Liver (tissue), 9 donors: ENCODE data around the gene PTPRC. TPM values are rescaled to one million over a fixed set of nuclear protein-coding genes. Genes with fewer than 3 reads are reported as not detected.

Source experiments
- DNase-seq: peaks from one replicate; pipeline ENCODE4 v3.0.0-alpha.2; 2017; ENCODE audit warnings: low spot score
- H3K27ac ChIP-seq, 2 donors: one replicate each; pipeline ENCODE4 v1.7.0; 2013; ENCODE audit warnings: inconsistent platforms in 2 of 2, low read length in 2 of 2, control low read depth in 1 of 2, low read depth in 1 of 2, mild to moderate bottlenecking in 1 of 2
- H3K27me3 ChIP-seq, 4 donors: one replicate each; pipeline versions ENCODE4 v1.6.1 to v1.7.0; 2013; ENCODE audit warnings: low read length in 3 of 4, inconsistent platforms in 1 of 4, mild to moderate bottlenecking in 1 of 4, moderate library complexity in 1 of 4; ENCODE audit not compliant: control insufficient read depth in 4 of 4, insufficient read depth in 4 of 4
- H3K36me3 ChIP-seq, 4 donors: one replicate each; pipeline versions ENCODE4 v1.6.1 to v1.7.0; 2013; ENCODE audit warnings: low read length in 3 of 4, mild to moderate bottlenecking in 3 of 4, low read depth in 1 of 4, moderate library complexity in 1 of 4; ENCODE audit not compliant: control insufficient read depth in 4 of 4, insufficient read depth in 3 of 4
- H3K4me1 ChIP-seq, 4 donors: one replicate each; pipeline versions ENCODE4 v1.6.1 to v1.7.0; 2013; ENCODE audit warnings: low read length in 3 of 4, mild to moderate bottlenecking in 3 of 4, moderate library complexity in 1 of 4; ENCODE audit not compliant: control insufficient read depth in 4 of 4, insufficient read depth in 4 of 4
- H3K4me3 ChIP-seq, 3 donors: one replicate each; pipeline versions ENCODE4 v1.6.1 to v1.7.0; 2013; ENCODE audit warnings: low read length in 3 of 3, control low read depth in 1 of 3, low read depth in 1 of 3, mild to moderate bottlenecking in 1 of 3
- H3K9ac ChIP-seq, 2 donors: one replicate each; pipeline ENCODE4 v1.7.0; 2013; ENCODE audit warnings: low read length in 2 of 2, mild to moderate bottlenecking in 2 of 2, moderate library complexity in 2 of 2, control low read depth in 1 of 2, low read depth in 1 of 2
- H3K9me3 ChIP-seq, 4 donors: one replicate each; pipeline versions ENCODE4 v1.6.1 to v1.7.0; 2013; ENCODE audit warnings: low read length in 3 of 4; ENCODE audit not compliant: control insufficient read depth in 4 of 4
- EGR1 ChIP-seq, 2 donors: IDR thresholded peaks; 2 replicates each; pipeline ENCODE4 v1.6.1; 2016 to 2018; ENCODE audit warnings: antibody characterized with exemption in 2 of 2, low read depth in 2 of 2
- FOXA1 ChIP-seq: IDR thresholded peaks from 2 replicates; pipeline ENCODE4 v1.6.1; 2016; ENCODE audit warnings: antibody characterized with exemption
- FOXA2 ChIP-seq: IDR thresholded peaks from 2 replicates; pipeline ENCODE4 v1.6.1; 2016; ENCODE audit warnings: antibody characterized with exemption
- GABPA ChIP-seq, 2 donors: IDR thresholded peaks in 1 of 2; conservative IDR thresholded peaks in 1 of 2; 2 replicates each; pipeline ENCODE4 v1.6.1; 2016; ENCODE audit warnings: antibody characterized with exemption in 2 of 2, mild to moderate bottlenecking in 1 of 2, moderate library complexity in 1 of 2
- HNF4A ChIP-seq, 2 donors: conservative IDR thresholded peaks; 2 replicates each; pipeline ENCODE4 v1.6.1; 2016; ENCODE audit warnings: antibody characterized with exemption in 2 of 2, mild to moderate bottlenecking in 2 of 2
- HNF4G ChIP-seq: IDR thresholded peaks from 2 replicates; pipeline ENCODE4 v1.6.1; 2016; ENCODE audit warnings: antibody characterized with exemption
- JUND ChIP-seq, 2 donors: IDR thresholded peaks; 2 replicates each; pipeline ENCODE4 v1.6.1; 2016; ENCODE audit warnings: antibody characterized with exemption in 2 of 2
- MAX ChIP-seq: IDR thresholded peaks from 2 replicates; pipeline ENCODE4 v1.6.1; 2016; ENCODE audit warnings: antibody characterized with exemption
- RXRA ChIP-seq, 2 donors: IDR thresholded peaks; 2 replicates each; pipeline ENCODE4 v1.6.1; 2017 to 2018; ENCODE audit warnings: antibody characterized with exemption in 2 of 2, mild to moderate bottlenecking in 1 of 2
- TAF1 ChIP-seq: conservative IDR thresholded peaks from 2 replicates; pipeline ENCODE4 v1.6.1; 2016; ENCODE audit warnings: antibody characterized with exemption, mild to moderate bottlenecking
- YY1 ChIP-seq: IDR thresholded peaks from 2 replicates; pipeline ENCODE4 v1.6.1; 2016; ENCODE audit warnings: antibody characterized with exemption, mild to moderate bottlenecking
- WGBS: extraction: QIAGEN DNeasy Blood & Tissue Kit; methylation state at CpG from one replicate; pipeline ENCODE4 v1.1.7; 2013; 5-methylcytosine and 5-hydroxymethylcytosine counted together
- polyA plus RNA-seq, 2 donors: library from polyadenylated mRNA; stranded (reverse) in 1 of 2; unstranded in 1 of 2; fragments of 200-250 nt in 1 of 2; fragments of >200 nt in 1 of 2; fragmentation: Nextera tagmentation in 1 of 2; extraction: Ambion mirVana in 1 of 2; gene quantifications; one replicate each; pipeline versions ENCODE4 v1.2.1 to v1.2.3, GENCODE V29; 2013 to 2015
- total RNA-seq, 2 donors: library from RNA; depleted of rRNA; stranded (reverse); fragments of >200 nt; gene quantifications; one replicate each; pipeline ENCODE4 v1.2.3, GENCODE V29; 2014
- TF ChIP-seq, protein P1 (sequence below): fragments of 150-350 bp; IDR thresholded peaks from 2 replicates; pipeline ENCODE4 v1.5.1; 2017; ENCODE audit warnings: improper control_type of control experiment, low read depth, low read length; ENCODE audit not compliant: missing input control
- TF ChIP-seq, protein P2 (sequence below): IDR thresholded peaks from 2 replicates; pipeline ENCODE4 v1.6.1; 2016; ENCODE audit warnings: antibody characterized with exemption
- TF ChIP-seq, protein P3 (sequence below): IDR thresholded peaks from 2 replicates; pipeline ENCODE4 v1.6.1; 2016; ENCODE audit warnings: antibody characterized with exemption, mild to moderate bottlenecking
- donor health status: healthy.
- donor health status: healthy.
- donor health status: healthy.
- donor health status: healthy.
- donor health status: healthy.

Gene PTPRC
- total and polyA plus RNA-seq, 4 donors: 5.8 to 34.1 (median 16.2) TPM

DNA sequence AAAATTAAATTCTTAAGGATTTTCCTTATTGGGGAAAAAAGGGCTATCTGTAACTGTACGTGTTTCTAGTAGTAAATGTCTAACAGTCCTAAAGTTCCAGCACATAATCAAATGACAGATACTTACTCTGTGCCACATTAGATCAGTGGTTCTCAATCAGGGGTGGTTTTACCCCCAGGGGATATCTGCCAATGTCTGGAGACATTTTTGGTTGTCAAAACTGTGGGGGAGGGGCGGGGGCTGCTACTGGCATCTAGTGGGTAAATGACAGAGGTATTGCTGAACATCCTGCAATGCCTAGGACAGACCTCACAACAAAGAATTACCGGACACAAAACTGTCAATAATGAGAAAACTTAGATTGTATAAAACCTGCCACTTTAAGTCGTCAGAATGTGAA lies 33.4 kb upstream of the PTPRC start (continued):
- TF ChIP-seq, protein P1, sequence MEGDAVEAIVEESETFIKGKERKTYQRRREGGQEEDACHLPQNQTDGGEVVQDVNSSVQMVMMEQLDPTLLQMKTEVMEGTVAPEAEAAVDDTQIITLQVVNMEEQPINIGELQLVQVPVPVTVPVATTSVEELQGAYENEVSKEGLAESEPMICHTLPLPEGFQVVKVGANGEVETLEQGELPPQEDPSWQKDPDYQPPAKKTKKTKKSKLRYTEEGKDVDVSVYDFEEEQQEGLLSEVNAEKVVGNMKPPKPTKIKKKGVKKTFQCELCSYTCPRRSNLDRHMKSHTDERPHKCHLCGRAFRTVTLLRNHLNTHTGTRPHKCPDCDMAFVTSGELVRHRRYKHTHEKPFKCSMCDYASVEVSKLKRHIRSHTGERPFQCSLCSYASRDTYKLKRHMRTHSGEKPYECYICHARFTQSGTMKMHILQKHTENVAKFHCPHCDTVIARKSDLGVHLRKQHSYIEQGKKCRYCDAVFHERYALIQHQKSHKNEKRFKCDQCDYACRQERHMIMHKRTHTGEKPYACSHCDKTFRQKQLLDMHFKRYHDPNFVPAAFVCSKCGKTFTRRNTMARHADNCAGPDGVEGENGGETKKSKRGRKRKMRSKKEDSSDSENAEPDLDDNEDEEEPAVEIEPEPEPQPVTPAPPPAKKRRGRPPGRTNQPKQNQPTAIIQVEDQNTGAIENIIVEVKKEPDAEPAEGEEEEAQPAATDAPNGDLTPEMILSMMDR: no peak
- TF ChIP-seq GABPA (IDR thresholded peaks at IDR 0.05 in 1 of 2, conservative IDR thresholded peaks at IDR 0.05 in 1 of 2) (no peak), JUND (IDR thresholded peaks at IDR 0.05) (no peak), FOXA1 (no peak), EGR1 (IDR thresholded peaks at IDR 0.05; ENCODE audit: low read depth in 2 of 2) (no peak)

DNA sequence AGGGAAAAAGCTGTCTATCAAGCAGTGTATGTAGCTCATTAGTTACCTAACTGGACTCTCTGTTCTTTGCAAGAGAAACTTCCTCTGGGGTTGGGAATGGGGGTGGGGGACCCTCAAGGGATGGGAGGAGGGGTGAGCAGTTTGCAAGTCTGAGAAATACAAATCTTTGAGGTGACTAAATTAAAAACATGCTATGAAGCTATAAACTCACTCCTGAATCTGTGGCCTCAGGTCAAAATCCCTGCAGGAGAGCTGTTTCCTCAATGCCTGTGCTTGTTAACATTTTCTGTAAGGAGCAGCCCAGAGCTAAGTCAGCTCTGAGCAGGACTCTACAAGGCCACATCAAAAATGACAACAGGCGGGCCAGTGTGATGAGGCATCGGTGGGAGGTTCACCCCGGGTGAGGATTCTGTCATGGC lies 32.8 kb upstream of the PTPRC start:
- WGBS: 90% methylated on average over 3 of the region's 3 CpGs
- H3K27ac ChIP-seq: no peak overlapping the region
- TF ChIP-seq HNF4G (no peak), JUND (IDR thresholded peaks at IDR 0.05) (no peak)

GRCh38 chr1:198607714-198608113 lies 31.1 kb upstream of the PTPRC start:
- no peaks in the 10 kb centered on the region for H3K4me1 ChIP-seq
- no peaks in the 10 kb centered on the region for H3K36me3 ChIP-seq
- H3K27ac ChIP-seq: no peak overlapping the region
- no peak overlapping the region for H3K9ac ChIP-seq
- DNase-seq: no peak
- no peaks in the 10 kb centered on the region for H3K9me3 ChIP-seq
- peaks cover 0 to 2% (median 0%) of the 10 kb centered on the region in 4 donors for H3K27me3 ChIP-seq
- WGBS: 62% methylated on average over 2 of the region's 2 CpGs
- no peak overlapping the region for H3K4me3 ChIP-seq
- no peak for TF ChIP-seq HNF4A (conservative IDR thresholded peaks at IDR 0.05)
- TF ChIP-seq, protein P2, sequence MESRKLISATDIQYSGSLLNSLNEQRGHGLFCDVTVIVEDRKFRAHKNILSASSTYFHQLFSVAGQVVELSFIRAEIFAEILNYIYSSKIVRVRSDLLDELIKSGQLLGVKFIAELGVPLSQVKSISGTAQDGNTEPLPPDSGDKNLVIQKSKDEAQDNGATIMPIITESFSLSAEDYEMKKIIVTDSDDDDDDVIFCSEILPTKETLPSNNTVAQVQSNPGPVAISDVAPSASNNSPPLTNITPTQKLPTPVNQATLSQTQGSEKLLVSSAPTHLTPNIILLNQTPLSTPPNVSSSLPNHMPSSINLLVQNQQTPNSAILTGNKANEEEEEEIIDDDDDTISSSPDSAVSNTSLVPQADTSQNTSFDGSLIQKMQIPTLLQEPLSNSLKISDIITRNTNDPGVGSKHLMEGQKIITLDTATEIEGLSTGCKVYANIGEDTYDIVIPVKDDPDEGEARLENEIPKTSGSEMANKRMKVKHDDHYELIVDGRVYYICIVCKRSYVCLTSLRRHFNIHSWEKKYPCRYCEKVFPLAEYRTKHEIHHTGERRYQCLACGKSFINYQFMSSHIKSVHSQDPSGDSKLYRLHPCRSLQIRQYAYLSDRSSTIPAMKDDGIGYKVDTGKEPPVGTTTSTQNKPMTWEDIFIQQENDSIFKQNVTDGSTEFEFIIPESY: no peak

More for the DNA sequence above, 32.8 kb upstream of the PTPRC start:
- no peaks in the 10 kb centered on the region for H3K36me3 ChIP-seq
- no peak overlapping the region for H3K4me3 ChIP-seq
- H3K9me3 ChIP-seq: no peaks in the 10 kb centered on the region
- peaks cover 0 to 2% (median 0%) of the 10 kb centered on the region in 4 donors for H3K27me3 ChIP-seq
- peaks cover 0 to 4% (median 0%) of the 10 kb centered on the region in 4 donors for H3K4me1 ChIP-seq
- no peak overlapping the region for H3K9ac ChIP-seq
- no peak for DNase-seq

DNA sequence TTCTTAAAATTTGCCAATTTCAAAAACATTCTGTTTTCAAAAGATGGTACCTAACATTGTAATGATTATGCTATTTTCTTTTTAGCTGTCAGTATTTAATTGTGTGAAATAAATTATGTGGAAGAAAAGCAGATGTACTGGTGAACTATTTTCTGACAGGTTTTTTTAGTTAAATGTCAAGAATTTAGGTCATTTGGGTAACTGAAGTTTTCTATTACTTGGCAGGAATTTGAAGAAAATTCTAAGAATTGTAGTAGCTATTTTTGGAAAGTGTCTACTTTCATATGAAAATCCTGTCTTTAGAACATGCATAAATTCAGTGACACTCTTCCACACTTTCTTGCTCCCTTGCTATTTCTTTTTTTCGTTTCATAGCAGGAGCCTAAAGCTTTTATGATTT lies 28.5 kb upstream of the PTPRC start:
- H3K27ac ChIP-seq: no peak overlapping the region
- TF ChIP-seq, protein P3, sequence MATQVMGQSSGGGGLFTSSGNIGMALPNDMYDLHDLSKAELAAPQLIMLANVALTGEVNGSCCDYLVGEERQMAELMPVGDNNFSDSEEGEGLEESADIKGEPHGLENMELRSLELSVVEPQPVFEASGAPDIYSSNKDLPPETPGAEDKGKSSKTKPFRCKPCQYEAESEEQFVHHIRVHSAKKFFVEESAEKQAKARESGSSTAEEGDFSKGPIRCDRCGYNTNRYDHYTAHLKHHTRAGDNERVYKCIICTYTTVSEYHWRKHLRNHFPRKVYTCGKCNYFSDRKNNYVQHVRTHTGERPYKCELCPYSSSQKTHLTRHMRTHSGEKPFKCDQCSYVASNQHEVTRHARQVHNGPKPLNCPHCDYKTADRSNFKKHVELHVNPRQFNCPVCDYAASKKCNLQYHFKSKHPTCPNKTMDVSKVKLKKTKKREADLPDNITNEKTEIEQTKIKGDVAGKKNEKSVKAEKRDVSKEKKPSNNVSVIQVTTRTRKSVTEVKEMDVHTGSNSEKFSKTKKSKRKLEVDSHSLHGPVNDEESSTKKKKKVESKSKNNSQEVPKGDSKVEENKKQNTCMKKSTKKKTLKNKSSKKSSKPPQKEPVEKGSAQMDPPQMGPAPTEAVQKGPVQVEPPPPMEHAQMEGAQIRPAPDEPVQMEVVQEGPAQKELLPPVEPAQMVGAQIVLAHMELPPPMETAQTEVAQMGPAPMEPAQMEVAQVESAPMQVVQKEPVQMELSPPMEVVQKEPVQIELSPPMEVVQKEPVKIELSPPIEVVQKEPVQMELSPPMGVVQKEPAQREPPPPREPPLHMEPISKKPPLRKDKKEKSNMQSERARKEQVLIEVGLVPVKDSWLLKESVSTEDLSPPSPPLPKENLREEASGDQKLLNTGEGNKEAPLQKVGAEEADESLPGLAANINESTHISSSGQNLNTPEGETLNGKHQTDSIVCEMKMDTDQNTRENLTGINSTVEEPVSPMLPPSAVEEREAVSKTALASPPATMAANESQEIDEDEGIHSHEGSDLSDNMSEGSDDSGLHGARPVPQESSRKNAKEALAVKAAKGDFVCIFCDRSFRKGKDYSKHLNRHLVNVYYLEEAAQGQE: no peak
- TF ChIP-seq GABPA (IDR thresholded peaks at IDR 0.05 in 1 of 2, conservative IDR thresholded peaks at IDR 0.05 in 1 of 2) (no peak), HNF4A (conservative IDR thresholded peaks at IDR 0.05) (no peak), EGR1 (IDR thresholded peaks at IDR 0.05; ENCODE audit: low read depth in 2 of 2) (no peak), TAF1 (no peak), YY1 (no peak), RXRA (IDR thresholded peaks at IDR 0.05) (no peak), FOXA2 (no peak), MAX (no peak)
- peaks cover 0 to 2% (median 0%) of the 10 kb centered on the region in 4 donors for H3K27me3 ChIP-seq
- no peaks in the 10 kb centered on the region for H3K36me3 ChIP-seq
- WGBS: 80% methylated on average over 1 of the region's 1 CpG
- no peak for DNase-seq
- no peak overlapping the region for H3K4me3 ChIP-seq
- no peak overlapping the region for H3K9ac ChIP-seq
- H3K9me3 ChIP-seq: no peaks in the 10 kb centered on the region
- H3K4me1 ChIP-seq: no peaks in the 10 kb centered on the region
